ENCODE measurements around the gene SLC22A5.
"Not testable (repeated sequence)": the region's sequence is repeated elsewhere in the genome, so short reads cannot be mapped to it uniquely, and the experiment has no call there.

Gene SLC22A5

GRCh38 chr5:132387640-132388117 lies 18.2 kb downstream of the SLC22A5 start:
- peak in 1 of 58 donors; percentile 48 for DNase-seq

- DNase-seq = no peak
Observed at GRCh38 chr5:132388244-132389050, 18.9 kb downstream of the SLC22A5 start.

- DNase-seq = no peak
Observed at GRCh38 chr5:132389051-132389331, 19.5 kb downstream of the SLC22A5 start.

DNA sequence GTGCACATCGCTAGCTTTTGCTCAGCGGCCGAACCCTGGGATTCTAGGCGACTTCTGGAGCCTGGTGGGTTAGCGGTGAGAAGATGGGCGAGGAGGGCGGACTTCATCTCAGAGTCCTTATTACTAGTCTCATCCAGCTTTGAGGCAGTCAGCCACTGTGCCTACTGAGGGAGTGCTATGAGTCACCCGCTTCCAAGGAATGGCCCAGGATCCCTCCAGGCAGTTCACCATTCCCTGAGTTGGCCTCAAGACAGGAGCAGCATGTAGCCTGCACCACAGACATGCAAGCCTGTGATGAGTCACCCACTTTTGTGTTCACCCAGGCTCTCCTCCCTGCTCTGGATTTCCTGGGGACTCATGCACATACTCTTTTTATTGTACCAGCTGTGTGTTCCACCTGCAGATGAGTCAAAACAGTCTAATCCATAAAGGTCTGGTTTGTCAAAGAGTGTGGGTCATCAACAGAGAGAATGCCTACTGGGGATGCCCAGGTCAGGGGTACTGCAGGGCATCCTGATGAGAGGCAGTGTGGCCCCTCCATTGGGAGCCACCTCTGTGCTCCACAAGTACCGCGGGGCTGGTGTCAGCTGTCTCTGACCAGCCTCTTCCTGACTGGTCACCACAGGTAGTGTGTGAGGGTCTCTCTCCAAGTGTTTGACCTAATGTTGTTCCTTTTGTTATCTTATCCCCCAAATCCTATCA lies 20.2 kb downstream of the SLC22A5 start:
- peak in 2 of 58 donors; percentile 20 to 31 for DNase-seq

- no peak for DNase-seq
Observed at GRCh38 chr5:132391247-132391646, 21.7 kb downstream of the SLC22A5 start.

- DNase-seq = no peak
Observed at GRCh38 chr5:132391870-132392269, 22.4 kb downstream of the SLC22A5 start.

GRCh38 chr5:132392411-132392810 lies 22.9 kb downstream of the SLC22A5 start:
- DNase-seq = no peak

DNA sequence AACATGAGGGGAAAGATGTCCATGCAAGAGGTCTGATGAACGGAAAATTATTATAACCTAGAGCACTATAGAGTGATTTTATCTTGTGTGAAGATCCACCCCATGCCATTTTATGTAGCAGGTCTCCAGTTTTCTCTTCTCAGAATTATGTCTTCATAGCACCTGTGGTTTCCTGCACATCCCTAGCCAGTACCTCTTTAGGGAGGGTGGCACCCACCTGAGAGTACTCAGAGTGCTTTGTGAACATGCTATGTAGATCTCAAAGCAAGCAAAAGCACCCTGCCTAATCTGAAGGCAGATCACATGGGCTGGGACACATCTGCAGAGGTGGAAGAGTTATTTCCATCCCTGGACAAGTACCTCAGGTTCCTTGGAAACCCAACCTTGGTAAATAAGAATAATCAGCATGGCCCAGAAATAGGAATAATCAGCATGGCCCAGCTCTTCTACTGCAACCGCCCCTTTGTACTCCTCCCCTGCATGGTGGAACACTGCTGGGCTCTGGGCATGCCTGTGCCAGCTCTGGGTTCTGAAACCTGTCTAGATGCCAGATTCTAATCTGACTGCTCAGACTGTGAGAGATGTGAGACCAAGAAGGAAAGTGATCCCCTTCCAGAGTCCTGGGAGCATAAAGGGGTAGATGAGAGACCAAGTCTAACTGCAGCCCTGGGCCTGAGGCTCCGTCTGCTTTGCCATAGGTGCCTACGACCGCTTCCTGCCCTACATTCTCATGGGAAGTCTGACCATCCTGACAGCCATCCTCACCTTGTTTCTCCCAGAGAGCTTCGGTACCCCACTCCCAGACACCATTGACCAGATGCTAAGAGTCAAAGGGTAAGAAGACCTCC lies 23.7 kb downstream of the SLC22A5 start:
- DNase-seq = no peak

GRCh38 chr5:132394667-132395259 lies 25.3 kb downstream of the SLC22A5 start:
- DNase-seq = no peak

- DNase-seq = no peak
Observed at GRCh38 chr5:132396589-132397031, 27.1 kb downstream of the SLC22A5 start.

DNA sequence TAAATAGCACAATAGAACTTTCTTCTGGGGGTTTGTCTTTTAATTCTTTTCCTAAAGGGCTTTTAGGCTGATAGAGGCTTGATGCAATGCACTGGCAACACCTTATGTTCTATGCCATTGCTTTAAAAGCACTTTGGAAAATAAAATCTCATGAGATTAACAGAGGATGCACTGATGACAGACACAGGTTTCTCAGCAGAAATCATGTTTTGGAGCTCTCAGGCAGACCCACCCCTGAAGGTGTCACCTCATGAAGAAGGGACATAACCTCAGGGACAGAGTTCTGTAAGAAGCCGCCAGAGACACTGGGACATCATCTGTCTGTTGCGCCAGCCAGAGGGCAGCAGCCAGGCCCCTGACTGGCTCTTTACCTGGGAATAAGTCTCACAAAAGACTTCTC lies 27.7 kb downstream of the SLC22A5 start:
- DNase-seq = no peak

GRCh38 chr5:132397936-132398675 lies 28.6 kb downstream of the SLC22A5 start:
- DNase-seq = not testable (repeated sequence)

GRCh38 chr5:132404041-132404440 lies 34.5 kb downstream of the SLC22A5 start:
- DNase-seq = not testable (repeated sequence)

GRCh38 chr5:132405646-132406045 lies 36.1 kb downstream of the SLC22A5 start:
- DNase-seq = no peak

- peak in 12 of 58 donors; percentile 15 to 59 (median 36) for DNase-seq
Observed at GRCh38 chr5:132406144-132406783, 36.8 kb downstream of the SLC22A5 start.

DNA sequence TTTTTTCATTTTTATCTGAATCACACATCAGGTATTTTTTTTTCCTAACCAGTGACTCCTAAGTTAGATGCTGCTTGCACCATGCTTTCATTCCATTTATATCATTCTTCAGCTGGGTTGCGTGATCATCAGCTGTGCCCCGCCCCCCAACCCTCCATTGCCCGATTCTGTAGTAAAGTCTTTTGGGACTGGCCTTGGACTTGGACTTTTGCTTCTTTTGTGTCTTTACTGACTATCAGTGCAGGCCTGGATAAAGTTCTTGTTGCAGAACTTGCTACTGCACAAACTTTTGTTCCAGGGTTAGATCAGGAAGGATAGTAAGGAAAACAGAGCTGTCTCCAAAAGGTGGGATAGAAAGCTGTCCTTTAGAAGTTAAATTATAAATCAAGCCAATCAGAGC lies 38.5 kb downstream of the SLC22A5 start:
- DNase-seq = no peak

- DNase-seq = no peak
Observed at GRCh38 chr5:132408456-132408855, 38.9 kb downstream of the SLC22A5 start.

- DNase-seq = no peak
Observed at GRCh38 chr5:132408965-132409364, 39.5 kb downstream of the SLC22A5 start.

GRCh38 chr5:132410451-132411303 lies 41.2 kb downstream of the SLC22A5 start:
- peak in 52 of 58 donors; percentile 46 to 88 (median 78) for DNase-seq
